GM23248 (cell line): ENCODE data around the gene LTN1.

Source experiments
- EZH2 ChIP-seq: fragments of 200-600 bp; sonication (generic); IDR thresholded peaks from 2 replicates; pipeline ENCODE4 v1.6.1; 2018; ENCODE audit warnings: antibody characterized with exemption, mild to moderate bottlenecking; ENCODE audit not compliant: insufficient read depth, poor library complexity, severe bottlenecking
- EZH2phosphoT487 ChIP-seq: fragments of 200-600 bp; sonication (generic); IDR thresholded peaks from 2 replicates; pipeline ENCODE4 v1.6.1; 2018; ENCODE audit warnings: antibody characterized with exemption, moderate library complexity, mild to moderate bottlenecking, low read depth; ENCODE audit not compliant: insufficient read depth

DNA sequence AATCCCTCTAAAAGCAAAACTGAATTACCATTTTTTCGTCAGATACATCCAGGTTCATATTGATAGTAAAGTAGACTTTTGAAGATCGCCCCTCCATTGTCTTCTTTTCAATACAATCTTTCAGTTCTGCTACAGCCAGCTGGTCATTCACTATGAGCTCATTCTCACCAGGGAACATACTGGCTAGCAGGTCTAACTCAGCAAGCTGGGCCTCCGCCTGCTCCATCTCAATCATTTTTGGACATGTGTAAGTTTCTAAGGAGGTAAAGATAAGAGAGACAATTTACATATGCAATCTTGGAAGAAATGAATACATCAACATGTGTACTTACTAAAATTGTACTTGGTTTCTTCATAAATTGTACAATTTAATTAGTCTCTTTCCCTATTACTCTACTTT, 15.7 kb upstream of the LTN1 start:
- TF ChIP-seq EZH2: no peak
- no peak for TF ChIP-seq EZH2phosphoT487
